GM21390 (cell line): ENCODE measurements around the gene HMCN1.
"Not testable (repeated sequence)": the region's sequence is repeated elsewhere in the genome, so short reads cannot be mapped to it uniquely, and the experiment has no call there.

Experiments
- ATAC-seq: cut with Tn5 transposase; IDR thresholded peaks from one replicate; pipeline ENCODE4 v1.9.1; 2021; ENCODE audit not compliant: unreplicated experiment

The HMCN1 gene

GRCh38 chr1:186183970-186184628 lies 449.9 kb downstream of the HMCN1 start:
- ATAC-seq: peak; percentile 53

DNA sequence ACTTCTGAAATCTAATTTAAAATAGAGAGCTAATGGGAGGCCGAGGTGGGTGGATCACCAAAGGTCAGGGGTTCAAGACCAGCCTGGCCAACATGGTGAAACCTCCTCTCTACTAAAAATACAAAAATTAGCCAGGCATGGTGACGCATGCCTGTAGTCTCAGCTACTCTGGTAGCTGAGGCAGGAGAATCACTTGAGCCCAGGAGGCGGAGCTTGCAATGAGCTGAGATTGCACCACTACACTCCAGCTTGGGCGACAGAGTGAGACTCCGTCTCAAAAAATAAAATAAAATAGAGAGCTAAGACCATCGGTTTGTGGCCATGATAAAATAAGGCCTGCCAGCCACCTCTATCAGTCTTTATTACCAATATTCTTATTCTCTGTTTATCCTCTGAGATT lies 452.1 kb downstream of the HMCN1 start:
- ATAC-seq: not testable (repeated sequence)

- ATAC-seq: peak; percentile 48
Observed at GRCh38 chr1:186187601-186188000, 453.4 kb downstream of the HMCN1 start.

DNA sequence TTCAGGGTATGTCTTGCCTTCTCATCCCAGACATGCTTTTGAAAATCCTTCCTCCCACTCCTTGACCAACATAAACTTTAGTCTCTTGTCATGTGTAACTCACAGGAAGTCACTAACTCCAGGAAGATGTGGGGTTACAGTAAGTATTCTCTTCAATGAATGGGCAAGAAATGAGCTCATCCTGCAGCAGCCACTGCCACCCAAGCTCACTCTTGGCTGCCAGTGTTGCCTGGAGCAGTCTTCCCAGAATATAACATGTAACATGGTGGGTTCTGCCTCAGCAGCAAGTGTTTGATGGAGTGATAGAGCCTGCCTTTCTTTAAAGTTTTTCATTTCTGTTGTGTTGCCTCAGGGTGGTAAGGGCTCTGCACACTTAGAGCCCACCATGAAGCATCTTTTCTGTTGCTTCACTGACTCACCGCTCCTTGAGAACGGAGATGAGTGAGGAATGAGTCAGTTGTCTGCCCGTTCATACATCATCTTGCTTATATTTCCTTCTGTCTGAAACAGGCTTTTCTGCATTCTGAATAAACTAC lies 453.9 kb downstream of the HMCN1 start:
- peak; percentile 10 for ATAC-seq

- no peak for ATAC-seq
Observed at GRCh38 chr1:186188736-186189135, 454.5 kb downstream of the HMCN1 start.

DNA sequence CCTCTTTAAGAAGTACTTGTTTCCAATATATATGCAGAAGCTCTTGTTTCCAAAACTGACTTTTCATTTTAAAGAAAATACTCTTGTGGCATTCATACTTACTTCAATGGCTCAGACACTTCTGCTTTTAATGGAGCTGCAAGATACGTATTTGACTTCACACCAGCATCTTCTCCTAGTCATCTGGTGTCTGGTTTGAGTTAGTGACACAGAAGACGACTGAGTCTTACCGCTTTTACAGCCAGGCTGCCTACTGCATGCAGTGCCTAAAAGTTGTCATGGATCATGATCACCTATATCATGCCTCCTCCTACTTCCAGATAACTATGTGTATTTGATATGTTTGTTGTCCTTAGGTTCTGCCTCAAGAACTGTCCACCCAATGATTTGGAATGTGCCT lies 455.0 kb downstream of the HMCN1 start:
- ATAC-seq: no peak

DNA sequence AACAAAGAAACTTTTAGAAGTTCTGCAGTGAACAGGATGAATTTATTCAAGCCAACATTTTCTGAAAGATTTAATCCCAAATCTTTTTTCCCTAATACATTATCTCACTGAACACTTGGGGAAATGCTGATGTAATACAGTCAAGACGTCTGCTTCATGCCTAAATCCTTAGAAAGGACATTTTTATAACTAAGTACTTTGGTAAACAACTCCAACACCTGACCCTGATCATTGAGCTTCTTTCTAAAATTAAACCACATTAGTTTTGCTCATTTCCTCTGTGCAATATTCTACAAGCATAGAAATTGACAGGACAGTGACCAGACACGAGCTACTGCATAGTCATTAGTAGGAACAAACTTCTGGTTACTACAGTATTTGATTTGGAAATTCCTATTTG lies 457.3 kb downstream of the HMCN1 start:
- ATAC-seq: no peak

GRCh38 chr1:186193224-186193623 lies 459.0 kb downstream of the HMCN1 start:
- no peak for ATAC-seq

DNA sequence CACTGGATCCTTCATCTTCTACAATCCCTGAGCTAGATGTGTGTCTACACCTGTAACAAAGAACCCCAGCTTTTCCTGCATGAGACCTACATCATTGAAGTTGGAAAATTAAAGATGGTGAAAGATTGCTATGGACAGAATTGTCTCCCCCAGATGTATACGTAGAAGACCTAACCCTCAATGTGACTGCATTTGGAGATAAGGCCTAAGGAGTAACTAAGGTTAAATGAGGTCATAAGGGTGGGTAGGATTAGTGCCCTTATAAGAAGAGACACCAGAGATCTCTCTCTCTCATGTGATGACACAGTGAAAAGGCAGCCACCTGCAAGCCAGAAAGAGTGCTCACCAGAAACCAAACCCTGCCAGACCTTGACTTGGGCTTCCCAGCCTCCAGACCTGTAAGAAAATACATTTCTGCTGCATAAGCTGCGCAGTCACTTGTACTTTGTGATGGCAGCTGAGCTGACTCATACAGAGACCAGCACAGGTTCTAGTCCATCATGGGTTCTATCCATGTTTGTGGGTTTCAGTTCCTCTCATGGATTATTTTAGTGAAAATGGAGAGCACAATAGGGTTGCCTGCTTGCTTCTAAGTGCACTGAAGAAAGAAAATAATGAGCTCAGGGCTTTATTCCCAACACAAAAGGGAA lies 460.0 kb downstream of the HMCN1 start:
- peak; percentile 89 for ATAC-seq

DNA sequence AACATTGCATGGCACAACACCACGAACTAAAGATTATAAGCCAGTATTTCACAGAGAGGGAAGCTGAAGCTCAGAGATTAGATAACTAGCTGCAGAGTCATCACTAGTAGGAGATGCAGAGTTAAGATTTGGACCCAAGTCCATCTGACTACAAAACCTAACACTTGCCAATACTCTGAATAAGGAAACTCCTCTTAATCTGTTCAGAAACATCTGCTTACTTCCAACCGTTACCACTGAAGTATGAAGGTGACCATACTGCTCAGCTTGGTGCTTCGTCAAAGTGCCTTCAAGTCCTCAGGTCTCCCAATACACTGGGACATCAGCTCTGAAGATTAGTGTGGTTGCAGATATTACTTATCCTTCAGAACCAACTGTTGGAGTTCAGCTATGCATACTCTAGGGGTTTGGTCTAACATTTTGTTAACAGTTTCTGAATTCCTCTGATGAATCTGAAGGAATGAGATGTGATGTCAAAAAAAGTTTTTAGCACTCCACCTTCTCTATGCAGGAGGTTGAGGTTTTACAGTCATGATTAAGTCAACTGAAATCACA lies 461.3 kb downstream of the HMCN1 start:
- ATAC-seq: no peak

- ATAC-seq: no peak
Observed at GRCh38 chr1:186202271-186202764, 468.1 kb downstream of the HMCN1 start.

GRCh38 chr1:186202776-186203175 lies 468.6 kb downstream of the HMCN1 start:
- no peak for ATAC-seq

DNA sequence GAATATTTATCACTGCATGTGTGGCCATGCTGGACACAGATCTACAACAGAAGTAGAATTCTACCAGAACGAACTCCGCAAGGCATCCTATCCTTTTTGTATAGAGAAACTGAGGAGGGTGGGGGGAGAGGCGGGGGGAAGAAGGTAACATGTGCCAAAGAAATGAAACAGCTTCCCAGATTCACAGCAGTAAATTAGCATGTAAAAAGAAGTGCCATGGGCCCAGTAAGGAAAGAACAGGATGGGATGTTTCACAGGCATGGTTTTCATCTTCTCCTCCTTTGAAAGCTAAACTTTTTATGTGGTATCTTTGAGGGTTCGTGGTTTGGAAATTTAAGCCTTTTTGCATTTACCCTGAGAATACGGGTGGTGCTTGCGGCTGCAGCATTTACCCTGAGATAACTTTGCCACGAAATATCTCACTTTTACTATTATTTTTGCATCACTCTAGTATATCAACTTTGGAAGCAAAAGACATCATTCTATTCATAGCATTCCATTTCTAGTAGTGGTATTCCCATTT lies 471.9 kb downstream of the HMCN1 start:
- ATAC-seq: no peak

DNA sequence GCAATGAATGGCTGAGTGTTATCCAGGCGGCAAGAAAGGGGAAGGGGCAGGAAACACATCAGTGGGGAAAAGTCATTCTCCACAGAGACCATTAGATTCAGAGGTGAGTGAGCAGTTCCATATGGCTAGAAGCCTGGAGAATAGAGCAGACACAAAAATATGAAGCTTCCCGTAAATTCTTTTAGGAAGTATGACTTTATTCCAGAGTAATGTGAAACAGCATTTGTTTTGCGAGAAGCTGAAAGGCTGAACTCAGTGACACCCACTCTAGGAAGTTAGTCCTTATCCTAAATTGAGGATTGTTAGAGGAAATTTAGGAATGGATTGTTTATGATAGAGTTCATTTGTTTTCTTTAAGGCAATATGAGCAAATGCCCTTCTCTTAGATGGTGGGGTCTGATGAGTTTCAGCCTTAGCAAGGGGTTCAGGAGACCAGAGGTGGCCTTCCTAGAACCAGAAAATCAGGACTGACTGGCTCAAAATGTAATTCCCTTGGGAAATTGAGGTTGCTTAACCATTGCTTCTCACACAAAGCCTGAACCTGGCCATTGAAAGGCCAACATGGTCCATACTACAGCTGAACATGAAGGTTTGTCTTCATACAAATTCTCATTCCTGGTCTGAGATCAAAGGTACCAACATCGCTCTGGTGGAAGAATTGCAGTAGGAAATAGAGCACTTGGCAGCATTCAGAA lies 473.3 kb downstream of the HMCN1 start:
- ATAC-seq: no peak

- no peak for ATAC-seq
Observed at GRCh38 chr1:186208405-186209129, 474.4 kb downstream of the HMCN1 start.

DNA sequence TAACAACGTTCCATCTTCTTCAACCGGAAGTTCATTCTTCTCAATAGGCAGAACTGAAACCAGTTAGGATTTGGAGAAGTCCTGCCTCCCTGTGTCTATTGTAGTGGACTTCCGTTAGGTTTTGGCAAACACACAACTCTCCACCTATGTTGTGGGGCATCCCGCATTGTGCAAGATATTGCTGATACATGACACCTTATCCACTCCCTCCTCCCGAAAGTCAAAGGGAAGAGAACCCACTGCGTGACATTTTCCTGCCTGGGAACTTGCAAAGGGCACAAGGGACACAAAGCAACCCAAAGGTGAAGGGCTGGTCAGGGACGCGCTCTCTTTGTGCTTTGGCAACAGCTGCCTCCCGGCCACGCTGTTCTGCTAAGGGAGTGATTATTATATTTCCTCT lies 476.1 kb downstream of the HMCN1 start:
- no peak for ATAC-seq

- not testable (repeated sequence) for ATAC-seq
Observed at GRCh38 chr1:186211583-186211982, 477.4 kb downstream of the HMCN1 start.

DNA sequence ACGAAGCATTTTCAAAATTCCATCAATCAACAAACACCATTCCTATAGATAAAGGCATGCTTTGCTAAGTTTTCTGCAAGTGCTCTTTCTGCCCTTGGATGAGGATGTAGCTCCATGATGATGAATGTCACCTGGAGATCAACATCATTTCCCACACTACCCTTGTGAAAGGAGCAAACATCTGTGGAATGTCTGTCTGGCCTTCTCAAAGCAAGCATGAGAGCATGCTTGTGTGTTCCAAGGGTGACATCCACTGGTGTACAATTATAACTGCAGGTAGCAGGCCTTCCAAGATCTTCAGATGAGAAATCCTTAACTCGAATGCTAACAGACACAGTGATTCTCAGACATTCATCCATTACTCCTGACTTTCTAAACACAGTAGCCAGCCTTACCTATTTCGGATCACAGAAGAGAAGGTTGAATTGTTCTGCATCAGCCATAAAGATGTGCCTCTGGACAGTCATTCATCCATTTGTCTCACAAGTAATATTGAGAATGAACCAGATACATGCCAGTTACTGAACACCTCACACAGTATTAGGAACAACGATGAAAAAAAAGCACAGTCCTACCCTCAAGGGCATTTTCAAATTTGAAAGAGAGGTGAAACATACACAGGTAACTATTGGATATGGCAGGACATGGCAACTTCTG lies 478.5 kb downstream of the HMCN1 start:
- peak; percentile 94 for ATAC-seq

- ATAC-seq: no peak
Observed at GRCh38 chr1:186213225-186213607, 479.0 kb downstream of the HMCN1 start.

GRCh38 chr1:186214791-186215190 lies 480.6 kb downstream of the HMCN1 start:
- ATAC-seq: no peak
